PFSK-1 (cell line): ENCODE data around the gene USPL1.

ENCODE experiments used
- POLR2AphosphoS5 ChIP-seq: IDR thresholded peaks from 2 replicates; pipeline ENCODE4 v1.6.1; 2012; ENCODE audit warnings: low read depth, mild to moderate bottlenecking, control low read depth, low read length, moderate library complexity
- REST ChIP-seq, 2 experiments: IDR thresholded peaks; 2 replicates each; pipeline versions ENCODE4 v1.6.1 to v1.8.0; 2011 to 2012; ENCODE audit warnings: low read depth in 2 of 2, low read length in 2 of 2, control low read depth in 1 of 2, inconsistent platforms in 1 of 2, mild to moderate bottlenecking in 1 of 2, moderate library complexity in 1 of 2; ENCODE audit not compliant: insufficient read depth in 1 of 2
- SIN3A ChIP-seq: IDR thresholded peaks from 2 replicates; pipeline ENCODE4 v1.6.1; 2012; ENCODE audit warnings: mild to moderate bottlenecking, low read length, moderate library complexity, borderline replicate concordance; ENCODE audit not compliant: insufficient read depth
- TAF1 ChIP-seq: IDR thresholded peaks from 2 replicates; pipeline ENCODE4 v1.6.1; 2012; ENCODE audit warnings: low read length, control low read depth, borderline replicate concordance; ENCODE audit not compliant: insufficient read depth

- TF ChIP-seq TAF1 (no peak), POLR2AphosphoS5 (no peak), REST (IDR thresholded peaks at IDR 0.05; ENCODE audit: insufficient read depth in 1 of 2, low read depth in 2 of 2, low read length in 2 of 2) (no peak), SIN3A (no peak)
Measured at GRCh38 chr13:30654430-30654829, 36.7 kb downstream of the USPL1 start.
